ENCODE results near the gene NEURL4. TPM values are rescaled to one million over a fixed set of nuclear protein-coding genes. Genes with fewer than 3 reads are reported as not detected.

NEURL4 gene
- total RNA-seq, 1 donor: 19.4 TPM

DNA sequence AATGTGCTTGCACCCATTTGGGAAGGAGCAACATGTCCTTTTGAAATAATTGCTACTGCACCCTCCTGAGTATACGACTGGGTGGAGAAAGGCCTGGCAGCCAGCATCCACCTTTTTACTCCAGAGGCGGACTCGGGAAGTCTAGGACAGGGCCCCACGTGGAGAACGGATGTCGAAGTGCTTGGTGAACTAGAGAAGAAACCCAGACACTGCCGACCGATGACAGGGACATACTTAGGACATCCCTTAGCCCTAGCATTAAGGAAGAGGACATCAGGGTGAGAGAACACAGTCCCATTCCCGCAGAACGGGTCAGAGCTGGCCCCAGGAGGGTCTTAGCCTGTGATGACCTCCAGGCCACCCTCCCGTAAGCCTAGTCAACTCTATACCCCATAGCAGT lies 38.5 kb downstream of the NEURL4 start:
- no peak for DNase-seq (ENCODE audit: low read depth)
- no peak overlapping the region for H3K4me3 ChIP-seq (ENCODE audit: low read depth, low read length)
- TF ChIP-seq, protein P1, sequence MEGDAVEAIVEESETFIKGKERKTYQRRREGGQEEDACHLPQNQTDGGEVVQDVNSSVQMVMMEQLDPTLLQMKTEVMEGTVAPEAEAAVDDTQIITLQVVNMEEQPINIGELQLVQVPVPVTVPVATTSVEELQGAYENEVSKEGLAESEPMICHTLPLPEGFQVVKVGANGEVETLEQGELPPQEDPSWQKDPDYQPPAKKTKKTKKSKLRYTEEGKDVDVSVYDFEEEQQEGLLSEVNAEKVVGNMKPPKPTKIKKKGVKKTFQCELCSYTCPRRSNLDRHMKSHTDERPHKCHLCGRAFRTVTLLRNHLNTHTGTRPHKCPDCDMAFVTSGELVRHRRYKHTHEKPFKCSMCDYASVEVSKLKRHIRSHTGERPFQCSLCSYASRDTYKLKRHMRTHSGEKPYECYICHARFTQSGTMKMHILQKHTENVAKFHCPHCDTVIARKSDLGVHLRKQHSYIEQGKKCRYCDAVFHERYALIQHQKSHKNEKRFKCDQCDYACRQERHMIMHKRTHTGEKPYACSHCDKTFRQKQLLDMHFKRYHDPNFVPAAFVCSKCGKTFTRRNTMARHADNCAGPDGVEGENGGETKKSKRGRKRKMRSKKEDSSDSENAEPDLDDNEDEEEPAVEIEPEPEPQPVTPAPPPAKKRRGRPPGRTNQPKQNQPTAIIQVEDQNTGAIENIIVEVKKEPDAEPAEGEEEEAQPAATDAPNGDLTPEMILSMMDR (IDR thresholded peaks at IDR 0.05; ENCODE audit: insufficient read depth, low read depth, low read length): no peak

DNA sequence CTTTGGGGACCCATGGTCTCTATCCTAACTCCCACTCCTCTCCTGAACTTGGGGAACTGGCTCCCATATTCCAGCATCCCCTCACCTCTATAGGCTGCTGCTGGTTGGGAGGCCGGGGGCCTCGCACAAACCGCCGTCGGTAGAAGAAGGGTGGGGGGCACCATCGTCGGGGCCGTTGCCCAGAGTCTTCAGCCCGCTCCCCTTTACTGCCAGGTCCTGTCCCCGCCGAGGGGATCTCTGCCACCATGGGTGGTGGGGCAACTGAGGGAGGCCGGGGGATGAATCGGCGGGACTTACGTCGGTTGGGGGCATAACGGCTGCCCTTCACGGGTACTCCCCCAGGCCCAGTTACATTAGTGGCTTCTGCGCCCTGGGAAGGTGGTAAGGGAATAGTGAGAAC lies 39.0 kb downstream of the NEURL4 start:
- no peak for DNase-seq (ENCODE audit: low read depth)
- TF ChIP-seq, protein P1 (IDR thresholded peaks at IDR 0.05; ENCODE audit: insufficient read depth, low read depth, low read length): no peak

GRCh38 chr17:7289256-7290032 lies 39.7 kb downstream of the NEURL4 start:
- DNase-seq (ENCODE audit: low read depth): no peak
- H3K4me3 ChIP-seq (ENCODE audit: low read depth, low read length): no peak overlapping the region
- TF ChIP-seq, protein P1 (IDR thresholded peaks at IDR 0.05; ENCODE audit: insufficient read depth, low read depth, low read length): no peak

More for the DNA sequence above, 39.0 kb downstream of the NEURL4 start:
- no peak overlapping the region for H3K4me3 ChIP-seq (ENCODE audit: low read depth, low read length)

- no peak for DNase-seq (ENCODE audit: low read depth)
- TF ChIP-seq, protein P1 (IDR thresholded peaks at IDR 0.05; ENCODE audit: insufficient read depth, low read depth, low read length): no peak
- no peak overlapping the region for H3K4me3 ChIP-seq (ENCODE audit: low read depth, low read length)
Observed at GRCh38 chr17:7285679-7286078, 43.5 kb downstream of the NEURL4 start.

GRCh38 chr17:7284911-7285310 lies 44.2 kb downstream of the NEURL4 start:
- TF ChIP-seq, protein P1 (IDR thresholded peaks at IDR 0.05; ENCODE audit: insufficient read depth, low read depth, low read length): no peak
- no peak overlapping the region for H3K4me3 ChIP-seq (ENCODE audit: low read depth, low read length)
- DNase-seq (ENCODE audit: low read depth): no peak

DNA sequence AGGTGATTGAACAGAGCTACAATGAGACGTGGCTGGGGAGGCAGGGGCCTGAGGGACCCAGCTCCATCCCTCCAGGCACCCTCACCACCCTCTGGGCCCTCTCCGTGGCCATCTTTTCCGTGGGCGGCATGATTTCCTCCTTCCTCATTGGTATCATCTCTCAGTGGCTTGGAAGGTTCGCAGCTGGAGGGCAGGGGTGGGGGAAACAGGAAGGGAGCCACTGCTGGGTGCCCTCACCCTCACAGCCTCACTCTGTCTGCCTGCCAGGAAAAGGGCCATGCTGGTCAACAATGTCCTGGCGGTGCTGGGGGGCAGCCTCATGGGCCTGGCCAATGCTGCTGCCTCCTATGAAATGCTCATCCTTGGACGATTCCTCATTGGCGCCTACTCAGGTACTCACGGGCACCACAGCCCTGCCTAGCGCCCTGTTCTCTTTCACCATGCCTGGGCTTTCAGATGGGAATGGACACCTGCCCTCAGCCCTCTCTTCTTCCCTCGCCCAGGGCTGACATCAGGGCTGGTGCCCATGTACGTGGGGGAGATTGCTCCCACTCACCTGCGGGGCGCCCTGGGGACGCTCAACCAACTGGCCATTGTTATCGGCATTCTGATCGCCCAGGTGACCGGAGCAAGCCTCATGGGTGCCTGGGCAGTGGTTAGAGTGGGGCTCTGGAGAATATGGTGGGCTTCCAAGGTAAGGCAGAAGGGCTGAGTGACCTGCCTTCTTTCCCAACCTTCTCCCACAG lies 45.5 kb downstream of the NEURL4 start:
- no peak for DNase-seq (ENCODE audit: low read depth)
- no peak overlapping the region for H3K4me3 ChIP-seq (ENCODE audit: low read depth, low read length)
- TF ChIP-seq, protein P1 (IDR thresholded peaks at IDR 0.05; ENCODE audit: insufficient read depth, low read depth, low read length): no peak
